OCI-LY7 (cell line): ENCODE data around the gene MAPK8IP1. TPM values are rescaled to one million over a fixed set of nuclear protein-coding genes. Genes with fewer than 3 reads are reported as not detected.

ENCODE experiments used
- BruUV-seq: library from RNA; stranded (reverse); fragments of 400-500 nt; replicated peaks from 2 replicates; lab custom pipeline; 2021; lab: Mats Ljungman, UMichigan
- CTCF ChIA-PET: fragments of 300-600 bp; sonication (Branson Sonifier 250); formaldehyde crosslinking; loops from one replicate; lab custom pipeline; 2022; ENCODE audit warnings: antibody characterized with exemption; ENCODE audit not compliant: unreplicated experiment; lab: Charles Lee
- POLR2A ChIA-PET: fragments of 300-600 bp; sonication (Branson Sonifier 250); formaldehyde crosslinking; loops from one replicate; lab custom pipeline; 2022; ENCODE audit warnings: antibody characterized with exemption; lab: Charles Lee
- DNase-seq: peaks from one replicate; pipeline ENCODE4 v3.0.0-alpha.2; 2015; ENCODE audit warnings: low spot score
- H2AFZ ChIP-seq: fragments of 200-600 bp; sonication (generic), shearing (Covaris generic); 2 replicates; pipeline ENCODE4 v1.6.1; 2014; ENCODE audit warnings: mild to moderate bottlenecking, antibody characterized with exemption, low read length, moderate library complexity
- H3K27ac ChIP-seq: fragments of 200-600 bp; sonication (generic); 2 replicates; pipeline ENCODE4 v1.5.1; 2014; ENCODE audit warnings: mixed run types, low read depth, mild to moderate bottlenecking, moderate library complexity, low read length, inconsistent platforms; ENCODE audit not compliant: poor library complexity, severe bottlenecking
- H3K36me3 ChIP-seq: fragments of 200-600 bp; sonication (generic); 2 replicates; pipeline ENCODE4 v1.6.1; 2014; ENCODE audit warnings: mild to moderate bottlenecking, antibody characterized with exemption, low read length, moderate library complexity, mixed read lengths; ENCODE audit not compliant: insufficient read depth
- H3K4me1 ChIP-seq: fragments of 200-600 bp; sonication (generic); 2 replicates; pipeline ENCODE4 v1.5.1; 2014; ENCODE audit warnings: mild to moderate bottlenecking, low read length; ENCODE audit not compliant: insufficient read depth, poor library complexity, severe bottlenecking
- H3K4me2 ChIP-seq: fragments of 200-600 bp; sonication (generic); 2 replicates; pipeline ENCODE4 v1.6.1; 2014; ENCODE audit warnings: mild to moderate bottlenecking, low read length
- H3K4me3 ChIP-seq: fragments of 200-600 bp; sonication (generic); 2 replicates; pipeline ENCODE4 v1.5.1; 2014; ENCODE audit warnings: mild to moderate bottlenecking, low read depth, low read length; ENCODE audit not compliant: poor library complexity, severe bottlenecking
- H3K79me2 ChIP-seq: fragments of 200-600 bp; sonication (generic); 2 replicates; pipeline ENCODE4 v1.6.1; 2016; ENCODE audit warnings: low read depth, mild to moderate bottlenecking, low read length, moderate library complexity, mixed read lengths; ENCODE audit not compliant: insufficient read depth
- H3K9me2 ChIP-seq: fragments of 200-600 bp; sonication (generic); 2 replicates; pipeline ENCODE4 v1.6.1; 2016; ENCODE audit warnings: mild to moderate bottlenecking, low read length, mixed read lengths; ENCODE audit not compliant: insufficient read depth
- H3K9me3 ChIP-seq: fragments of 200-600 bp; sonication (generic); 2 replicates; pipeline ENCODE4 v1.6.1; 2014; ENCODE audit warnings: mild to moderate bottlenecking, mixed run types, low read length, mixed read lengths
- H4K20me1 ChIP-seq: fragments of 200-600 bp; sonication (generic); 2 replicates; pipeline ENCODE4 v1.6.1; 2014; ENCODE audit warnings: mild to moderate bottlenecking, antibody characterized with exemption, low read length, moderate library complexity, mixed read lengths; ENCODE audit not compliant: insufficient read depth
- CTCF ChIP-seq: fragments of 200-600 bp; sonication (generic); conservative IDR thresholded peaks from 2 replicates; pipeline ENCODE4 v1.5.1; 2014; ENCODE audit warnings: mild to moderate bottlenecking, antibody characterized with exemption, low read length, moderate library complexity, mixed read lengths
- EZH2phosphoT487 ChIP-seq: fragments of 200-600 bp; sonication (generic); IDR thresholded peaks from 2 replicates; pipeline ENCODE4 v1.6.1; 2018; ENCODE audit warnings: low read depth, borderline replicate concordance, mild to moderate bottlenecking, mixed run types, antibody characterized with exemption, low read length, moderate library complexity, mixed read lengths
- intact Hi-C: fragments of 100-400 bp; cut with micrococcal nuclease; formaldehyde crosslinking; loops from one replicate; pipeline ENCODE4 v1.10.0; 2022; ENCODE audit not compliant: unreplicated experiment
- total RNA-seq, 2 experiments: library from RNA; depleted of rRNA in 1 of 2; stranded (reverse); fragments of >200 nt in 1 of 2; shearing (Covaris generic) in 1 of 2; gene quantifications; 2 replicates each; pipeline ENCODE4 v1.2.3, GENCODE V29; 2014 to 2022

The MAPK8IP1 gene
- total RNA-seq, 2 experiments from 2014 or later = 2.2 TPM

GRCh38 chr11:45918331-45918941 lies 33.0 kb downstream of the MAPK8IP1 start:
- TF ChIP-seq CTCF (no peak), EZH2phosphoT487 (no peak)
- H3K9me3 ChIP-seq = no peaks in the 10 kb centered on the region
- DNase-seq = peak; percentile 77
- no peaks in the 10 kb centered on the region for H4K20me1 ChIP-seq
- peaks cover 24% of the 10 kb centered on the region for H3K36me3 ChIP-seq
- H3K9me2 ChIP-seq = no peaks in the 10 kb centered on the region
- peak overlapping the region; percentile 55 for H2AFZ ChIP-seq
- H3K27ac ChIP-seq = peak overlapping the region; percentile 88
- H3K4me2 ChIP-seq = peak overlapping the region; percentile 89
- intact Hi-C loops = loop anchor here (1.0 to 5.0 kb wide), 2 partner anchors 12 to 199 kb away; no protein-coding TSS in a partner anchor
- peak overlapping the region; percentile 93 for H3K4me3 ChIP-seq
- H3K4me1 ChIP-seq = peaks cover 47% of the 10 kb centered on the region
- no TSS peak for BruUV-seq
- ChIA-PET CTCF (interaction anchor here (1.0 to 1.4 kb wide), 3 partner anchors 12 to 46 kb away, joined by 3 to 7 read pairs (median 3); no protein-coding TSS in a partner anchor), POLR2A (interaction anchor here (0.7 to 4.5 kb wide), 6 partner anchors 10 to 349 kb away, joined by 3 to 33 read pairs (median 4); no protein-coding TSS in a partner anchor)
- peaks cover 16% of the 10 kb centered on the region for H3K79me2 ChIP-seq

GRCh38 chr11:45918962-45919675 lies 33.7 kb downstream of the MAPK8IP1 start:
- Histone ChIP-seq H3K9me3 (no peaks in the 10 kb centered on the region), H3K9me2 (no peaks in the 10 kb centered on the region), H3K4me2 (peak overlapping the region; percentile 89), H3K79me2 (peaks cover 16% of the 10 kb centered on the region), H3K4me3 (peak overlapping the region; percentile 93), H3K27ac (peak overlapping the region; percentile 88), H3K36me3 (peaks cover 18% of the 10 kb centered on the region; the same call in 1 of the 2 replicates), H3K4me1 (peaks cover 52% of the 10 kb centered on the region), H4K20me1 (no peaks in the 10 kb centered on the region), H2AFZ (peak overlapping the region; percentile 55)
- TF ChIP-seq EZH2phosphoT487 = no peak
- no peak for TF ChIP-seq CTCF
- intact Hi-C loops = loop anchor here (1.0 to 5.0 kb wide), 2 partner anchors 11 to 198 kb away; no protein-coding TSS in a partner anchor
- CTCF ChIA-PET = interaction anchor here (1.4 kb wide), 1 partner anchor 11 kb away, joined by 7 read pairs; no protein-coding TSS in a partner anchor
- no TSS peak for BruUV-seq
- POLR2A ChIA-PET = interaction anchor here (0.5 to 4.5 kb wide), 4 partner anchors 11 to 522 kb away, joined by 3 to 33 read pairs (median 5); no protein-coding TSS in a partner anchor
- DNase-seq = no peak
